ENCODE results near the gene ATP10B.

ATP10B gene

GRCh38 chr5:160635046-160635445, 217.0 kb downstream of the ATP10B start:
- DNase-seq (ENCODE audit: low read depth): no peak

DNA sequence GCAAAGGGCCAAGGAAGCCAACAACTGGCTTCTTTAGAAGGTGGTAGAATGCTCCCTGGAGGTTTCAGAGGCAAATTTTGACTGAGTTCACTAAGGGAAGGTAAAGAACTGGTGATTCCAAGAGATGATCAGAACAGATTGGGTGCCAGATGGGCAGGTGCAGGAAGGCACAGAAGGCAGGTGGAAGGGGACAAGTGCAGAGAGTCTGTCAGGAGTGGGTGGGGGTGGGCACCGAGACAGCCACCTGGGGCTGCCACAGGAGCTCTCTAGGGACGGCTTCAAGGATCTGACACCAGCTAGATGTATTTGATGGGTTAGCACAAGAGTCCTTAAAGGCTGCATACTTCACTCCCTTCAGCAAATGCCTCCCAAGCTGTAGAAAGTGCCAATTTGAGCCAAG, 223.0 kb downstream of the ATP10B start:
- DNase-seq (ENCODE audit: low read depth): no peak

DNA sequence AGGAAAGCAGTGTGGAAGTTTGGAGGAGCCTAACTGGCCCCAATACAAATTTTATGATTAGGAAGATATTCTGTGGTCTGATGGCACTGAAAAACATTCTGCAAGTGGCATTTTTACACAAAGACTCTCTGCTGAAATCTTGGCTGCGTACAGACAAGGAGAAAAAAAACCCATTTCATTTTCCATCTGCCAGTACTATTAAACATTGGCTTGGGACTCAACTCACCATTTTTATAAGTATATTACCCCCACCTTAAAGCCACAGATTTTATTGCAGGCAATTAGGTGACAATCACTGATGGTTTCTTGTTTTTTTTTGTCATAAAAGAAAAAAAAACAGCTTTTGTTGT, 223.4 kb downstream of the ATP10B start:
- no peak for DNase-seq (ENCODE audit: low read depth)

- DNase-seq (ENCODE audit: low read depth): no peak
Measured at GRCh38 chr5:160627921-160628618, 223.9 kb downstream of the ATP10B start.

DNA sequence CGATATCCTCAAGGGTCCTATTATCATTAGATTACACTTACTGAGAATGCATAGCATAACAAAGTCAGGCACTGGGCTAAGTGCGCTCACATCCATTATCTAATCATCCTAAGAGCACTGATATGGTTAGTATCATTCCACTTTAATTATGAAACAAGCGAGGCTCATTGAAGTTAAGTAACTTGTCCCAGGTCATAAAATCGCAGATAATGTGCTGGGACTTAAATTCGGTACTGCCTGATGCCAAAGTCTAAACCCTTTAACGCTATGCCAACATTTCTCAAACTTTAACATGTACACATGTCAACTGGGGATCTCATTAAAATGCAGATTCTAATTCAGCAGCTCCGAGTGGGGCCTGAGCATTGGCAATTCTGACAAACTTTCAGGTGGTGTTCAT, 225.7 kb downstream of the ATP10B start:
- DNase-seq (ENCODE audit: low read depth): no peak

GRCh38 chr5:160621526-160621925, 230.5 kb downstream of the ATP10B start:
- no peak for DNase-seq (ENCODE audit: low read depth)

GRCh38 chr5:160620401-160620800, 231.6 kb downstream of the ATP10B start:
- no peak for DNase-seq (ENCODE audit: low read depth)

- DNase-seq (ENCODE audit: low read depth): no peak
Measured at GRCh38 chr5:160619381-160619780, 232.6 kb downstream of the ATP10B start.

DNA sequence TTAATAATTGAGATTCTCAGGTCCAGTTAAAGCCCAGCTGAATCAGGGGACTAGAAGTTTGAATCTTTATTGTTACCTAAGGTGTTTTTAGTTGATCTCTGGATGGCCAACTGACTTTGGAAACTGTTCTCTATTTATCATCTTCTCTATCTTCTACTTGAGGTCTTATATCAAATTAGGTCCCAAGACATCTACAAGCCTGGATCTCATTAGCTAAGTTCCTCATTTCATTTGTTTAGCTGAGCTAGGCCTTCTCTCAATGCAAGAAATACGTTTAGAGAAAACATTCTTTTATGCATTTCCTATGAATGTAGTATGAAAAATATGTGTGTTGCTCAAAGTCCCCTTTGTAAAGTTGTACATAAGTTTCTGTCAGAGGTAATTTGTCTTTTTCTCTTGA, 233.7 kb downstream of the ATP10B start:
- DNase-seq (ENCODE audit: low read depth): no peak

DNA sequence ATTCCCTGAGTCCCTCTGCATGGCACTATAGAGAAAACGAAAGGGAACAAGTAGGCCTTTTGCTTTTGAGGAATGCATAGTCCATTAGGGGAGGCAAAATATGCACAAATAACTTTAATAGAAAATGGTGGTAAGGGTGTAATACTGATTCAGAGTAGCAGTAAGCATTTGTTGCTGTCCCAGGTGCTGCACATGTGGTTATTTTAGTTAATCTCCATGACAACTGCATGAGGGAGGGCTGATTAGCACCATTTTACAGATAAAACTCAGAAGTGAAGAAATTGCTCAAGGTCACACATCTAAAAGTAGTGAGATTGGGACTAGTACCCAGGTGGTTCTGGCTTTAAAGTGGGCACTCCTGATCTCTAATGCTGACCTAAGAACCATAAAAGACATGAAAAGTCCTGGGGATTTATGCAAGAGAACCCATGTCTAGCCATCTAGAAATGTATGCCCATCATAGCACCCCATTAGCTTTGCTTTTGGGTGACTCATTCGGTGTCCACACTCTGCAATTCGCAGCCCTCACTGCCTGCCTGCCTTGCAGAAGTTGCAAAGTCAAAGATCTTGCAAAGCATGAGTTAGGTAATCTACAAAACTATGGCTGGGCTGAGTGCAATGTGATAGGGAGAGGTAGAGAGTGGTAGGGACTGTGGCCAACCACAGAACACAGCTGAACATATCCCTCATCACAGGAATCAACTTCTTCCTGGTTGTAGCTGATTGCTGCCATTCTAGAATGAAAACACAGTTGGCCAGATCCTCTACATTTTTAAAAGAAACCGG, 235.1 kb downstream of the ATP10B start:
- no peak for DNase-seq (ENCODE audit: low read depth)

GRCh38 chr5:160614136-160614535, 237.9 kb downstream of the ATP10B start:
- DNase-seq (ENCODE audit: low read depth): no peak

DNA sequence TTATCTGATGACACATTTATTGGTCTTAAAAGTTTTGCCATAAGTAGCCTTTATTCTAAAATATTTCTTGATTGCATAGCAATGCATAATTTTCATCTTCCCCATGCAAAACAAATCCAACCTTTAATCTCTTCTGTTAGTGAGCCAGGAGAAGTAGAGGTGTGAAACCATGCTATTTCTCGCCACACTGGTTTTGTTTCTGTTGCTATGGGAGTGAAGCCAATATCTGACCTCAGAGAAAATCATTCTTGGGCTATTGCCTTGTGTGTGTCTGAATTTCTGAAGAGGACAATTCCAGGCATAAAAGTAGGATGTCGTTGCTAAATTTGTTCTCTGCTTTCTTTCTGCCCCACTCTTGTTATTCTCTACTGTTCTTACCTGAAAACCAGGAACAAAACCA, 246.7 kb downstream of the ATP10B start:
- DNase-seq (ENCODE audit: low read depth): no peak

- DNase-seq (ENCODE audit: low read depth): no peak
Measured at GRCh38 chr5:160604484-160604883, 247.5 kb downstream of the ATP10B start.

DNA sequence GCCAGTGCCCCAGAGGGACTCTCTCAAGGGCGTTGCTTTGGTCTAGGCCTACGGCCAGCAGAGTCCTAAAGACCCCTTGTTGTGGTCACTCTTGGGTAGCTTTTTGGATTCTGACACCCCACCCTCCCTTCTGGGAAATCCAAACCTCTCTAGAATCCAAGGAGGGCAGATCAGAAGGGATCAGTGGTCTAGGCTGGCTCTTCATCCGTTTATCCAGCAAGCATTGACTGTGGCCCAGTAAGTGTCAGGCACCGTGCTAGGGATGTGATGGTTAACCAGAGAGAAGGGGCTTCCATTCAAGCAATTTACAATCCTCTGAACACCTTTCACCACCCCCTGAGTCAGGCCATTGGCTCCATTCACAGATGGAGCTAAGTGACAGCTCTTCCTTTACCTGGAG, 249.3 kb downstream of the ATP10B start:
- no peak for DNase-seq (ENCODE audit: low read depth)

DNA sequence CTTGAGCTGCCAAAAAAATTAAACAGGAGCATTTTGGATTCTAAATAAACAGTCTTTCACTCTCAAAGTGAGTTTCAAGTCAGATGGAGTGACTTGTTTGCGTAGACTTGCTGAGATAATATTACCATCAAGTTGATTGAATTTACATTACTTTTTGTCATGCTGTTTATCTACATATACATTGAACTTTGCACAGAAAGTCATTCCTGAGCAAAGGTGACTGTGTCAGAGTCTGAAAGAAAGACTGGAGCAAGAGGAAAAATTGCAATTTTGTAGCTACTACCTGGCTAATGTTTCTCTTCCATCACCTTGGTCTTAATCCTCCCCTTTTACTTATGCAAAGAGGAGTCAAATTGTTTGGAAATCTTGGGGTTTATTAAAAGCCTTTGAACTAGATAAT, 251.0 kb downstream of the ATP10B start:
- no peak for DNase-seq (ENCODE audit: low read depth)

DNA sequence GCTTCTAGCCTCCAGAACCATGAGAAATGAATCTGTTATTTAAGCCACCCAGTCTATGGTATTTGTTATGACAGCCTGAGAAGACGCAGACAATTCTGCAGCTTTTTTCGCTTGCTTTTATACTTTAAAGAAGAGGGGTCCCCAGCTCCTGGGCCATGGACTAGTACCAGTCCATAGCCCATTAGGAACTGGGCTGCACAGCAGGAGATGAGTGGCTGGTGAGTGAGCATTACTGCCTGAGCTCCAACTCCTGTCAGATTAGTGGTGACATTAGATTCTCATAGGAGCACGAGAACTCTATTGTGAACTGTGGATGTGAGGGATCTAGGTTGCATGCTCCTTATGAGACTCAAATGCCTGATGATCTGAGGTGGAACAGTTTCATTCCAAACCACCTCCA, 278.7 kb downstream of the ATP10B start:
- no peak for DNase-seq (ENCODE audit: low read depth)

DNA sequence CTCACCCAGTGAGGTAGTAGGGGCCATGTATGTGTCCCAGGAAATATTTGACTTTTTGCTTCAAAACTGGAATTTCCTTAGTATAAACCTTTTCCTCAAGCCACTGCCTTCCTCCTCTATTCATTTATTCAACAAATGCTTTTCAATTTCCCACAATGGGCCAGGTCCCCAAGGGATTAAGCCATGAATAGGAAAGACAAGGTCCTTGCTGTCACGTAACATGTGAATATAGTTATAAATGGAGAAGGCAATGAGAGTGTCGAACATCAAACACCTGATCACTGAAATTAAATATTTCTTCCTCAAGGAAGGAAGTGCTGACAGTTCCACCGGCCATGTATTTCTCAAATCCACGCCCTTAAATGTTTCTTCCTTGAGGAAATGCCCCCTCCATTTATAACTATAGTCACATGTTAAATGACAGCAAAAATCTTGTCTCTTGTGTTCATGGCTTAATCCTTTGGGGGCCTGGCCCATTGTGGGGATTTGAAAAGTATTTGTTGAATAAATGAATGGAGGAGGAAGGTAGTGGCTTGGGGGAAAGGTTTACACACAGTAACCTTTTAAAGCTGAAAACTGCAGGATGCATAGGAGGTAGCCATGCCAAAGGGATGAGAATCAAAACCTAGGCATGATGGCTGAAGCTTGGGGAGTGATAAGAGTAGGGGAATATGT, 284.8 kb downstream of the ATP10B start:
- DNase-seq (ENCODE audit: low read depth): no peak

DNA sequence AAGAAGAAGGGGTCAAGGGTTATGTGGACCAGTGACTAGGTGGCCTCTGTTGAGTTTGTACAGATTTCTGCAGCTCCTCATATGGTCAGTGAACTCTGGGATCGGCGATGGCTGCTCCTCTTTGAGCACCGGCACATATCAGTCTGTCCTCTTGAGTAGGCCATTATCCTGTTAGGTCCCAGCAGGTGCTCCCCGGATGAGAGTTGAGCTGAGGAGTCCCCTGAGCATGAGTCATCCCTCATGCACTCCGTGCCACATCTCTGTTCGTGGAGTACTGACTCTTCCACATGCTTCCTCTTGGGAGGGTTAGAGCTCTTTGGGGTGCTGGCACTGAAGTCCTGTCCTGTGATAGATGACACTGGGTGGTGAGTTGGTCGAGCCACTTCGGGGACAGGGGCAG, 286.6 kb downstream of the ATP10B start:
- DNase-seq (ENCODE audit: low read depth): no peak

- DNase-seq (ENCODE audit: low read depth): no peak
Measured at GRCh38 chr5:160556846-160557245, 295.2 kb downstream of the ATP10B start.

GRCh38 chr5:160555971-160556631, 295.9 kb downstream of the ATP10B start:
- DNase-seq (ENCODE audit: low read depth): no peak

GRCh38 chr5:160555581-160555970, 296.4 kb downstream of the ATP10B start:
- no peak for DNase-seq (ENCODE audit: low read depth)

GRCh38 chr5:160550075-160550474, 301.9 kb downstream of the ATP10B start:
- no peak for DNase-seq (ENCODE audit: low read depth)
